Loucy (cell line): ENCODE measurements around the gene NANOS1.

Source experiments
- EZH2phosphoT487 ChIP-seq: fragments of 200-600 bp; IDR thresholded peaks from 2 replicates; pipeline ENCODE4 v1.6.1; 2018; ENCODE audit warnings: antibody characterized with exemption, mild to moderate bottlenecking, moderate library complexity, borderline replicate concordance
- TF ChIP-seq, protein P1 (sequence below): fragments of 200-600 bp; sonication (generic); conservative IDR thresholded peaks from 2 replicates; pipeline ENCODE4 v1.5.1; 2014; ENCODE audit warnings: mild to moderate bottlenecking, antibody characterized with exemption, low read length

DNA sequence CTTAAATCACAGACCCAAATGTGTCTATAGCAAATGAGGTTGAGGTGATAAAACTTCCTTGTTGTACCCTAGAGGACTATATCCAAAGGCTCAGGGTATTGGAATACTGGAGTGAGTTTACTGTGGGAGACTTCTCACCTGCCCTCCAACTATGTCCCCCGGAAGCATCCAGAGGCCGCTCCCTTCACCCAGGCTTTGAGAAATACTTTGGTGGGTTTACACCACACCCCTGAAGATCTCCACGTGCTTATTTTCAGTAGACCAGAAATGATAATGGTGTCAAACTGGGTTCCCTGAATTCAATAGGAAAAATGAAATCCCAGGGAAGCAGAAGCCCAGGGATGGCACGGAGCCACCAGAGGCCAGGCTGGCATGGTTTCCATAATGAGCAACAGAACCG lies 31.3 kb upstream of the NANOS1 start:
- TF ChIP-seq, protein P1, sequence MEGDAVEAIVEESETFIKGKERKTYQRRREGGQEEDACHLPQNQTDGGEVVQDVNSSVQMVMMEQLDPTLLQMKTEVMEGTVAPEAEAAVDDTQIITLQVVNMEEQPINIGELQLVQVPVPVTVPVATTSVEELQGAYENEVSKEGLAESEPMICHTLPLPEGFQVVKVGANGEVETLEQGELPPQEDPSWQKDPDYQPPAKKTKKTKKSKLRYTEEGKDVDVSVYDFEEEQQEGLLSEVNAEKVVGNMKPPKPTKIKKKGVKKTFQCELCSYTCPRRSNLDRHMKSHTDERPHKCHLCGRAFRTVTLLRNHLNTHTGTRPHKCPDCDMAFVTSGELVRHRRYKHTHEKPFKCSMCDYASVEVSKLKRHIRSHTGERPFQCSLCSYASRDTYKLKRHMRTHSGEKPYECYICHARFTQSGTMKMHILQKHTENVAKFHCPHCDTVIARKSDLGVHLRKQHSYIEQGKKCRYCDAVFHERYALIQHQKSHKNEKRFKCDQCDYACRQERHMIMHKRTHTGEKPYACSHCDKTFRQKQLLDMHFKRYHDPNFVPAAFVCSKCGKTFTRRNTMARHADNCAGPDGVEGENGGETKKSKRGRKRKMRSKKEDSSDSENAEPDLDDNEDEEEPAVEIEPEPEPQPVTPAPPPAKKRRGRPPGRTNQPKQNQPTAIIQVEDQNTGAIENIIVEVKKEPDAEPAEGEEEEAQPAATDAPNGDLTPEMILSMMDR, result no peak
- no peak for TF ChIP-seq EZH2phosphoT487
